ENCODE measurements around the gene SMCR8. TPM values are rescaled to one million over a fixed set of nuclear protein-coding genes. Genes with fewer than 3 reads are reported as not detected.

SMCR8 gene
- total and polyA plus RNA-seq, 9 of the 15 experiments (the other 6 are each of a cell fraction or from before 2014, with no cell fraction given) = 0.25 to 8.8 (median 4.9) TPM

DNA sequence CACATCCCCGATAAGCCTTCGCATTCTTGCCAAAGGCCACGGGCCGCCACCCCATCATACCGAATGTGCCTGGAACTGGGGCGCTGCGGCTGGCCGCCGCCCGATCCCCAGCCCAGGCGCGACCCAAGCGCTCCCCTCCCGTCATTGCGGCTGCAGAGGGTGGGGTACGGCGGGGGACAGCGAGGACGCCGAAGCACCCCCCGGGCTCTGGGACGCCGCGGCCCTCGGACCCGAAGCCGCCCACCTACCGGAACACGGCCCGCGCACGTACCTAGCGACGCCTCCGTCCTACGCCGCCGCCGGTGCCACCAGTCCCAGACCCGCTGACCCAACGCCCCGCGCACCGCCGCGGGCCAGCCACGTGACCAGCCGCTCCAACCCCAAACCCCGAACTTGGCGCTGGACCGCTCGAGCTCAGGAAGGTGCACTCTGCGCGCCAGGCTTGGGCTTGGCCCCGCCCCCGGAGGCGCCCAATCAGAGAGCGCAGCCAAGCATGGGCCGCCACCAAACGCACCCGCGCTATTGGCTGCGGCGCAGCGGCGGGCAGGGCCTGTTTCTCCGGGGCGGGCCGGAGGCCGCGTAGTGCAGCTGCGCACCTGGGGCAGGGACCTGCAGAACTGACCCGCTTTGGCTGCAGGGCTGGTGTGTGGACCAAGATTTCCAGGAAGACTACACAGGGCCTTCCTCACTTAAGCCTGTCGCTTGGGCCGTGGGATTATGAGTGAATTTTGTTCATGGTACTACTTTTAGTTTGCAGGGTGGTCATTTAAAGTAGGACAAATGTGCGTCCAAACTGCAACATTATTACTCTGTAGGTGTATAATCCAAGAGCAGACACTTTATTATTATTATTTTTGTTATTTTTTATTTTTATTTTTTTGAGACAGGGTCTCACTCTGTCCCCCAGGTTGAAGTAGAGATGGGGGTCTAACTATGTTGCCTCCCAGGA, 48.3 kb downstream of the SMCR8 start, which contains the start of gene SHMT1 (continued):
- TF ChIP-seq, protein P1, sequence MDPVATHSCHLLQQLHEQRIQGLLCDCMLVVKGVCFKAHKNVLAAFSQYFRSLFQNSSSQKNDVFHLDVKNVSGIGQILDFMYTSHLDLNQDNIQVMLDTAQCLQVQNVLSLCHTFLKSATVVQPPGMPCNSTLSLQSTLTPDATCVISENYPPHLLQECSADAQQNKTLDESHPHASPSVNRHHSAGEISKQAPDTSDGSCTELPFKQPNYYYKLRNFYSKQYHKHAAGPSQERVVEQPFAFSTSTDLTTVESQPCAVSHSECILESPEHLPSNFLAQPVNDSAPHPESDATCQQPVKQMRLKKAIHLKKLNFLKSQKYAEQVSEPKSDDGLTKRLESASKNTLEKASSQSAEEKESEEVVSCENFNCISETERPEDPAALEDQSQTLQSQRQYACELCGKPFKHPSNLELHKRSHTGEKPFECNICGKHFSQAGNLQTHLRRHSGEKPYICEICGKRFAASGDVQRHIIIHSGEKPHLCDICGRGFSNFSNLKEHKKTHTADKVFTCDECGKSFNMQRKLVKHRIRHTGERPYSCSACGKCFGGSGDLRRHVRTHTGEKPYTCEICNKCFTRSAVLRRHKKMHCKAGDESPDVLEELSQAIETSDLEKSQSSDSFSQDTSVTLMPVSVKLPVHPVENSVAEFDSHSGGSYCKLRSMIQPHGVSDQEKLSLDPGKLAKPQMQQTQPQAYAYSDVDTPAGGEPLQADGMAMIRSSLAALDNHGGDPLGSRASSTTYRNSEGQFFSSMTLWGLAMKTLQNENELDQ (CRISPR knock-in tag; IDR thresholded peaks at IDR 0.05; ENCODE audit: borderline replicate concordance) = no peak
- no peak for TF ChIP-seq MYNN (IDR thresholded peaks at IDR 0.05)
- no peak for TF ChIP-seq MYNN (CRISPR knock-in tag; IDR thresholded peaks at IDR 0.05)
- TF ChIP-seq RBM39 (optimal IDR thresholded peaks at IDR 0.05; ENCODE audit: low read depth, low read length) = no peak
- TF ChIP-seq HSF4 (CRISPR knock-in tag; IDR thresholded peaks at IDR 0.05; ENCODE audit: borderline replicate concordance) = no peak
- TF ChIP-seq MCM7 (IDR thresholded peaks at IDR 0.05) = no peak
- TF ChIP-seq NR3C1 (CRISPR knock-in tag; IDR thresholded peaks at IDR 0.05) = no peak
- no peak for TF ChIP-seq TRIM28 (IDR thresholded peaks at IDR 0.05)
- no peak for TF ChIP-seq ZBTB33 (CRISPR knock-in tag; IDR thresholded peaks at IDR 0.05)
- TF ChIP-seq TEAD2 (tag; IDR thresholded peaks at IDR 0.05) = no peak
- TF ChIP-seq MTA1 (IDR thresholded peaks at IDR 0.05; ENCODE audit: borderline replicate concordance) = no peak
- peak; percentile 98 for TF ChIP-seq HNRNPLL (IDR thresholded peaks at IDR 0.05; ENCODE audit: low read depth, low read length, poor library complexity, severe bottlenecking)
- TF ChIP-seq SUPT5H (IDR thresholded peaks at IDR 0.05) = peak; percentile 61
- TF ChIP-seq RHOXF2B (CRISPR knock-in tag; conservative IDR thresholded peaks at IDR 0.05) = no peak
- TF ChIP-seq NEUROD1 (IDR thresholded peaks at IDR 0.05; ENCODE audit: borderline replicate concordance, low read depth, low read length, partially characterized antibody) = no peak
- TF ChIP-seq, protein P2, sequence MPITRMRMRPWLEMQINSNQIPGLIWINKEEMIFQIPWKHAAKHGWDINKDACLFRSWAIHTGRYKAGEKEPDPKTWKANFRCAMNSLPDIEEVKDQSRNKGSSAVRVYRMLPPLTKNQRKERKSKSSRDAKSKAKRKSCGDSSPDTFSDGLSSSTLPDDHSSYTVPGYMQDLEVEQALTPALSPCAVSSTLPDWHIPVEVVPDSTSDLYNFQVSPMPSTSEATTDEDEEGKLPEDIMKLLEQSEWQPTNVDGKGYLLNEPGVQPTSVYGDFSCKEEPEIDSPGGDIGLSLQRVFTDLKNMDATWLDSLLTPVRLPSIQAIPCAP (CRISPR knock-in tag; IDR thresholded peaks at IDR 0.05; ENCODE audit: borderline replicate concordance) = no peak
- TF ChIP-seq TARDBP (IDR thresholded peaks at IDR 0.05) = no peak
- no peak for TF ChIP-seq SMARCC2 (IDR thresholded peaks at IDR 0.05; ENCODE audit: low read depth)
- TF ChIP-seq BDP1 (IDR thresholded peaks at IDR 0.05; ENCODE audit: insufficient read depth, insufficient read length) = no peak
- no peak for TF ChIP-seq ETV6 (IDR thresholded peaks at IDR 0.05; ENCODE audit: borderline replicate concordance in 1 of 2, low read depth in 2 of 2, low read length in 1 of 2)
- TF ChIP-seq ETV6 (CRISPR knock-in tag; IDR thresholded peaks at IDR 0.05; ENCODE audit: borderline replicate concordance) = no peak
- TF ChIP-seq CREB3L1 (IDR thresholded peaks at IDR 0.05; ENCODE audit: borderline replicate concordance, low read depth) = no peak

Measured in K562 (cell line).